Mucosa of stomach (tissue), 1 donor: ENCODE measurements around the gene ADAMTS3.

Experiments
- H3K27me3 ChIP-seq: one replicate; pipeline ENCODE4 v1.7.0; 2013; ENCODE audit warnings: mild to moderate bottlenecking, low read length; ENCODE audit not compliant: control insufficient read depth, insufficient read depth
- H3K36me3 ChIP-seq: one replicate; pipeline ENCODE4 v1.7.0; 2013; ENCODE audit warnings: low read length; ENCODE audit not compliant: control insufficient read depth, insufficient read depth
- H3K4me1 ChIP-seq: one replicate; pipeline ENCODE4 v1.7.0; 2013; ENCODE audit warnings: mild to moderate bottlenecking, low read length; ENCODE audit not compliant: control insufficient read depth, insufficient read depth
- H3K4me3 ChIP-seq: one replicate; pipeline ENCODE4 v1.7.0; 2013; ENCODE audit warnings: low read length
- H3K9ac ChIP-seq: one replicate; pipeline ENCODE4 v1.7.0; 2013; ENCODE audit warnings: mild to moderate bottlenecking, low read length, moderate library complexity
- H3K9me3 ChIP-seq: one replicate; pipeline ENCODE4 v1.7.0; 2013; ENCODE audit warnings: mild to moderate bottlenecking, low read length, moderate library complexity; ENCODE audit not compliant: control insufficient read depth
- donor health status: Pancreatic carcinoma.

ADAMTS3 gene

DNA sequence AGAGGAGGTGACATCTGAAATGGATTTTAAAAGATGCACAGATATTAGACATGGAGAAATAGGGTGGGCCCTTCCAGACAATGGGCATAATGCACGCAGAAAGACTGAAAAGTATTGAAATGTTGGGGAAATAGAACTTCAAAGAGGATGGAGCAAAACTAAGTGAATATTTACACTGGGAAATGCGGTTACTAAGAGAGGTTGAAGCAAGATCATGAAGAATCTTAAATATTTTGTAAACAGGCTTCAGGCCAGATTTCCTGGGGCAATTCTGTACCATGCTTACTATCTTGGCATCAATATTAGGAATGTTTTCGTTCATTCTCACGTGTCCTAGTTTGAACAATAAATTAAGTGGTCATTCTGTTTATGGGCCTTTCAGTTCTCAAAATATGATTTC lies 216.3 kb downstream of the ADAMTS3 start:
- Histone ChIP-seq H3K4me3 (no peak overlapping the region), H3K4me1 (no peaks in the 10 kb centered on the region), H3K9me3 (no peaks in the 10 kb centered on the region), H3K9ac (no peak overlapping the region), H3K27me3 (no peaks in the 10 kb centered on the region), H3K36me3 (no peaks in the 10 kb centered on the region)

DNA sequence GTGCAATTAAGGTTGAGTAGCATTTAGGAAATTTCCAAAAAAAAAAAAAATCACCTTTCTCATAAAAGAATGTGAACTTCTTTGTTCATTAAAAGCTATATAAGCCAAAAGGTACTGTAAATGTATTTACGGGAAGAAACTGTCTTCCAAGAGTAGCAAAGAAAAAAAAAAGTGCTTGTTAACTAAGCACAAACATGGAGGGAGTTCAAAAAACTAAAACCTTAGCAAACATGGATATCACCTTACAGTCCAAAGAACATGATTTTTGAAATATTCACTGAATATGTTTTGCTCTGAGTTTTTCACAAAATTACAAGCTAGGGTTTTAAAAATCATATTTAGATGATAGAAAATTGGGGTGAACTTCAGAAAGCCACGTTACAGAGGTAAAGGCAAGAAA lies 217.5 kb downstream of the ADAMTS3 start:
- H3K36me3 ChIP-seq = no peaks in the 10 kb centered on the region
- no peak overlapping the region for H3K9ac ChIP-seq
- no peak overlapping the region for H3K4me3 ChIP-seq
- H3K4me1 ChIP-seq = no peaks in the 10 kb centered on the region
- no peaks in the 10 kb centered on the region for H3K9me3 ChIP-seq
- H3K27me3 ChIP-seq = no peaks in the 10 kb centered on the region

DNA sequence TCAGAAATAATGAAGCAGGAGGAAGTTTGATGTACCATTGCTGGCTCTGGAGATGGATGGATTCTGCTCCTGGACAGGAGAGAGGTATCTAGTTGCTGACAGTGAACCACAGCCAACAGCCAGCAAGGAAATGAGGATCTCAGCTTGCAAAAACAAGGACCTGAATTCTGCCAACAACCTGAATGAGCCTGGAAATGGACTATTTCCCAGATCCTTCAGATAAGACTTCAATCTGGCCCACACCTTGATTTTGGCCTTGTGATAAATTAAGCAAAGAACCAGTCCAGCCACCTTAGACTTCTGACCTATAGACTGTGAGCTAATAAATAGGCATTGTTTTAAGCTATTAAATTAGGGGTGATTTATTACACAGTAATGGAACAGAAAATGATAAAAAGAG lies 220.3 kb downstream of the ADAMTS3 start:
- Histone ChIP-seq H3K27me3 (no peaks in the 10 kb centered on the region), H3K9me3 (no peaks in the 10 kb centered on the region), H3K36me3 (no peaks in the 10 kb centered on the region), H3K4me3 (no peak overlapping the region), H3K4me1 (no peaks in the 10 kb centered on the region), H3K9ac (no peak overlapping the region)

- H3K9me3 ChIP-seq = no peaks in the 10 kb centered on the region
- no peak overlapping the region for H3K4me3 ChIP-seq
- no peaks in the 10 kb centered on the region for H3K27me3 ChIP-seq
- H3K9ac ChIP-seq = no peak overlapping the region
- H3K4me1 ChIP-seq = no peaks in the 10 kb centered on the region
- H3K36me3 ChIP-seq = no peaks in the 10 kb centered on the region
These were observed 224.6 kb downstream of the ADAMTS3 start for GRCh38 chr4:72344418-72344817.

- Histone ChIP-seq H3K4me3 (no peak overlapping the region), H3K9me3 (no peaks in the 10 kb centered on the region), H3K9ac (no peak overlapping the region), H3K27me3 (no peaks in the 10 kb centered on the region), H3K4me1 (no peaks in the 10 kb centered on the region), H3K36me3 (no peaks in the 10 kb centered on the region)
These were observed 227.6 kb downstream of the ADAMTS3 start for GRCh38 chr4:72341432-72341820.

DNA sequence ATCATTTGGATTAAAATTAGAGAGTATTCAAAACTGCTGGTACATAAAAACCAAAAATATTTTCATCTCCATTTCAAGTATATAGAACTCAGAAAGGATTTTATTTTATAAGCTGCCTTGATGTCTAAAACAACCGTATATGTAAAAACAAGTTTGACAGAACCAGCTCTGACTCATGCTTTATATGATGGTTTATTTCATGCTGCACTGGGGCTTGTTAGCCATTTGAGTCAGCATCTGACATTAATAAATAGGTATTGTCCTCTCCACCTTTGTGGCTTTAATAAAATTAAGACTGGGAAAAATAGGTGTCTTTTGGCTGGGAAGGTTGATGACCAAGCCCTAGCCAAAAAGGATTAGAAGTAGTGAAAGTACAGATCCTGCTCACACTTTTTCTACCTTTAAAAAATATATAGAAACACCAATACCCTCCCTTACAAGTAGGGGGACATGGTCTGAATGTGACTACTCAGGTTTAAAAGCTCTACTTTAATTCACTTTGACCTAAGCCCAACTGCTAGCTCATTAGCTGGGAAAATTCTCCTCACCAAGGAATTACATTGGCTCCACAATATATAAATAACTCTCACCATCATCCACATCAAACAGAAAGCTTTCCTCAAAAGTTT lies 228.1 kb downstream of the ADAMTS3 start:
- no peak overlapping the region for H3K4me3 ChIP-seq

GRCh38 chr4:72338060-72338459 lies 231.0 kb downstream of the ADAMTS3 start:
- Histone ChIP-seq H3K27me3 (no peaks in the 10 kb centered on the region), H3K9me3 (no peaks in the 10 kb centered on the region), H3K4me3 (no peak overlapping the region), H3K9ac (no peak overlapping the region), H3K36me3 (no peaks in the 10 kb centered on the region), H3K4me1 (no peaks in the 10 kb centered on the region)

More for the DNA sequence above, 228.1 kb downstream of the ADAMTS3 start:
- no peaks in the 10 kb centered on the region for H3K27me3 ChIP-seq
- no peak overlapping the region for H3K9ac ChIP-seq
- no peaks in the 10 kb centered on the region for H3K9me3 ChIP-seq
- H3K4me1 ChIP-seq = no peaks in the 10 kb centered on the region
- H3K36me3 ChIP-seq = no peaks in the 10 kb centered on the region

DNA sequence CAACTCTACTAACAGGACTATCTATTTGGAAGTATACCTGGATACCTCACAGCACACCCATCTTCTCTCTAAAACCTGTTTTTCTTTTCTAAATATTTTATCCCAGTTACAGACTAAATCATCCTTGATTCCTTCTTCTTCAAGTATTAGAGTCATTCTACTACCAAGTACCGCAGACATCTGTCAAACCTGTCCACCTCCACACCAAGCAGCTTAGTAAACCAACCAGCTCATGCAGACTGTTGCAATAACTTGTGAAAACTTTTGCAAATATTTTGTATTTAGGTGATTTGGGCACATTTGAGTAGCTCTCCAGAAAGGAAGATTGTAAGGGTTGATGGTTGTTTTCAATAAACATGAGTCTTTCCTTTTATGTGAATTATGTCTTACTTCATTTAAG lies 238.6 kb downstream of the ADAMTS3 start:
- H3K9ac ChIP-seq = no peak overlapping the region
- no peaks in the 10 kb centered on the region for H3K36me3 ChIP-seq
- H3K4me1 ChIP-seq = no peaks in the 10 kb centered on the region
- H3K4me3 ChIP-seq = no peak overlapping the region
- H3K27me3 ChIP-seq = no peaks in the 10 kb centered on the region
- no peaks in the 10 kb centered on the region for H3K9me3 ChIP-seq

GRCh38 chr4:72326692-72327632 lies 242.1 kb downstream of the ADAMTS3 start:
- no peak overlapping the region for H3K4me3 ChIP-seq
- H3K27me3 ChIP-seq = no peaks in the 10 kb centered on the region
- H3K36me3 ChIP-seq = no peaks in the 10 kb centered on the region
- no peaks in the 10 kb centered on the region for H3K9me3 ChIP-seq
- no peak overlapping the region for H3K9ac ChIP-seq
- no peaks in the 10 kb centered on the region for H3K4me1 ChIP-seq

GRCh38 chr4:72325215-72325614 lies 243.8 kb downstream of the ADAMTS3 start:
- Histone ChIP-seq H3K9ac (no peak overlapping the region), H3K36me3 (no peaks in the 10 kb centered on the region)

DNA sequence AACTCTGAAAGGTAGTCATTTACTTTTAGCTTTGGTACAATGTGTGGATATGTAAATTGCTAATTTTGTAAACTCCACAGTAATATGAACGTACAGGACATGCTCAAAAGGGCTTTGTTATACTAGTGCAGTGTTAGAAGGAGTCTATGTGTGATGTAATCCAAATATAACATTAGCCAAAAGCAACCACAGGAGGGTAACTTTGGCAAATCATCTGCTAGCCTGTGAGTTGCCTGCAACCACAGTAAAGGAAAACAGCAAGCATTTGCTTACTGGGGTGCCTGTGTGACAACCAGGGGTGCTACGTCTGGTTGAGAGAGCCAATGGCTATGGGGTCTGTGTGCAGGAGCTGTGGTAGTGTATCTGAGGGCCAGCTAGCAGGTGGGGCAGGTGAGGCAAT lies 245.8 kb downstream of the ADAMTS3 start:
- H3K36me3 ChIP-seq = no peaks in the 10 kb centered on the region
- no peaks in the 10 kb centered on the region for H3K27me3 ChIP-seq
- H3K9me3 ChIP-seq = no peaks in the 10 kb centered on the region
- no peak overlapping the region for H3K4me3 ChIP-seq
- no peak overlapping the region for H3K9ac ChIP-seq
- no peaks in the 10 kb centered on the region for H3K4me1 ChIP-seq

More at GRCh38 chr4:72325215-72325614, 243.8 kb downstream of the ADAMTS3 start:
- Histone ChIP-seq H3K9me3 (no peaks in the 10 kb centered on the region), H3K27me3 (no peaks in the 10 kb centered on the region), H3K4me1 (no peaks in the 10 kb centered on the region), H3K4me3 (no peak overlapping the region)

GRCh38 chr4:72320223-72320948 lies 248.6 kb downstream of the ADAMTS3 start:
- Histone ChIP-seq H3K36me3 (no peaks in the 10 kb centered on the region), H3K4me3 (no peak overlapping the region), H3K27me3 (no peaks in the 10 kb centered on the region), H3K9me3 (no peaks in the 10 kb centered on the region), H3K4me1 (no peaks in the 10 kb centered on the region), H3K9ac (no peak overlapping the region)
